ENCODE results near the gene PTPRH.

The PTPRH gene

GRCh38 chr19:55132453-55133129, 76.7 kb downstream of the PTPRH start:
- DNase-seq (ENCODE audit: low read depth in 2 of 2), result no peak

DNA sequence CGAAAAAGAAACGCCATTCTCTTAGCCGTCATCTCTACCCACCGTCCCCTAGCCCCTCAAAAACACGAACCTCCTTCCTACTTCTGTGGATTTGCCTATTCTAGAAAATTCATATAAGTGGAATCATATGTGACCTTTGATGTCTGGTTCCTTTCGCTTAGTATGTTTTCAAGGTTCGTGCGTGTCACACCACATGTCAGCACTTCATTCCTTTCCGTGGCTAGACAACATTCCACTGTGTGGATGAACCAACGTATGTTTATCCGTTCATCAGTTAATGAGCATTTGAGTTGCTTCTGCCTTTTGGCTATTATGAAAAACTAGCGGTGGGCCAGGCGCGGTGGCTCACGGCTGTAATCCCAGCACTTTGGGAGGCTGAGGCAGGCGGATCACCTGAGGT, 77.9 kb downstream of the PTPRH start:
- no peak for DNase-seq (ENCODE audit: low read depth in 2 of 2)

Data from stimulated activated CD8-positive, alpha-beta memory T cell treated with anti-CD3 and anti-CD28 coated beads, Interleukin-15, amount 100 ng/mL, for 4 hours (primary cell).